Loucy (cell line): ENCODE data around the gene PDE9A.
"Not testable (repeated sequence)": the region's sequence is repeated elsewhere in the genome, so short reads cannot be mapped to it uniquely, and the experiment has no call there.

Source experiments
- CTCF ChIP-seq: fragments of 200-600 bp; sonication (generic); conservative IDR thresholded peaks from 2 replicates; pipeline ENCODE4 v1.5.1; 2014; ENCODE audit warnings: mild to moderate bottlenecking, antibody characterized with exemption, low read length
- EZH2phosphoT487 ChIP-seq: fragments of 200-600 bp; IDR thresholded peaks from 2 replicates; pipeline ENCODE4 v1.6.1; 2018; ENCODE audit warnings: antibody characterized with exemption, mild to moderate bottlenecking, moderate library complexity, borderline replicate concordance

- not testable (repeated sequence) for TF ChIP-seq CTCF, EZH2phosphoT487
Measured at GRCh38 chr21:42628466-42629061, 24.9 kb upstream of the PDE9A start.
